ENCODE results near the gene DOCK1.

Gene DOCK1

DNA sequence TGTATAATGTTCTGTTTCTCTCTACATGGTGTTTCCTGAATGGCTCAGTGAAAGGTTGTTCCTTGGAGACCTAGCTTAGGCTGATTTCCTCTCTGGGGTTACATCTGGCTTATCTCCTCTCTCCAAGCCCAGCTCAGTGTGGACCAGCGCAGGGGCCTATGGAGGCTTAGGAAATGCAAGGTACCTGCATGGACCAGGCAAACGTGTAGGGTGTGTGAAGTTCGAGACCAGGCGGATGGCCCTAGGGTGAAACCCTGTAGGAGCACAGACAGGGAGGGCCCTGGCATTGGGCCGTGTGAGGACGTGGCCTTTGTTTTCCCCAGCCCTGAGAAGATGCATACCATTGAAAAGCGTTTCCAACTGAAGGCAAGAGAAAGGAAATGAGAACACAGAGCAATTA lies 59.0 kb downstream of the DOCK1 start:
- H3K27ac Mint-ChIP-seq: no peak overlapping the region
- CTCF ChIA-PET: no interaction called here
- DNase-seq: no peak

DNA sequence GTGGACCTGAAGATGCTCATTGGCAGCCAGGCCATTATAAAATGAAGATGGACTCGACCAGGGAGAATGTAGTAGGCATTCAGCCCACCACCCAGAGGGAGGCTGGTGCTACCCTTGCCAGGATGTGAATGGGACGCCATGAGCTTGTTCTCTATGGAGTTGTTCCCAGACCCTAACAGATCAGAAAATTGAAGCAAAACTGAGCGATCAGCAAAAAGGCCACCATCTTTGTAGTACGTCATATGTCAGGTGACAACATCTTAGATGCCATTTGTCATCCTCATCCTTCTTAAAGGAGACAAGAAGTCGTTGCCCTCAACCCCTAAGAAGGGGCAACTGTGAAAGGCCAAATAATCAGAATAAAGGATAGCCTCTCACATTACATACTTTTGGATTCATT lies 61.7 kb downstream of the DOCK1 start:
- Mint-ChIP-seq H3K27ac (no peak overlapping the region), H3K27me3 (no peaks in the 10 kb centered on the region), H3K9me3 (peaks cover 8% of the 10 kb centered on the region), H3K4me3 (no peak overlapping the region), H3K4me1 (no peaks in the 10 kb centered on the region), H3K36me3 (no peaks in the 10 kb centered on the region)
- CTCF ChIA-PET: no interaction called here
- DNase-seq: no peak

More for the DNA sequence above, 59.0 kb downstream of the DOCK1 start:
- peaks cover 11% of the 10 kb centered on the region for H3K9me3 Mint-ChIP-seq
- no peaks in the 10 kb centered on the region for H3K36me3 Mint-ChIP-seq
- no peaks in the 10 kb centered on the region for H3K27me3 Mint-ChIP-seq
- H3K4me1 Mint-ChIP-seq: no peaks in the 10 kb centered on the region
- no peak overlapping the region for H3K4me3 Mint-ChIP-seq

DNA sequence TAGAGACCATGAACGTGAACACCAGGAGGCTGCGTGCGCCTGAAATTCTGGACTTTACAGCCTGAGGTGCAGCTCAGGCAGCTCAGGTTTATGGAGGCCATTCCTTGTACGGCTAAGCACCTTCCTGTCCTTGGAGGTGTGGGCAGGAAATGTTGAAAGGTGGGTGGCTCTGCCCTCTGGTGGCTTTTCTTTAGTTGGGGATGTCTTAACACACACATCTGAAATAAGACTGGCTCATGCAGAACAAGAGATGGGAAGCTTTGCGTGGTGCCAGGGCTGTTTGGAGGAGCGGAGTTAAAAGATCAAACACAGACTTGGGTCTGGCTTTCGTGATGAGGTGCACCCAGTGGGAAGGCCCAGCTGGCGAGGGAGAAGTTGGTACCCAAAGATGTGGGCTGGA lies 64.1 kb downstream of the DOCK1 start:
- CTCF ChIA-PET: no interaction called here
- Mint-ChIP-seq H3K4me3 (no peak overlapping the region), H3K36me3 (no peaks in the 10 kb centered on the region), H3K27ac (no peak overlapping the region), H3K9me3 (peaks cover 4% of the 10 kb centered on the region), H3K4me1 (no peaks in the 10 kb centered on the region), H3K27me3 (no peaks in the 10 kb centered on the region)
- DNase-seq: no peak

DNA sequence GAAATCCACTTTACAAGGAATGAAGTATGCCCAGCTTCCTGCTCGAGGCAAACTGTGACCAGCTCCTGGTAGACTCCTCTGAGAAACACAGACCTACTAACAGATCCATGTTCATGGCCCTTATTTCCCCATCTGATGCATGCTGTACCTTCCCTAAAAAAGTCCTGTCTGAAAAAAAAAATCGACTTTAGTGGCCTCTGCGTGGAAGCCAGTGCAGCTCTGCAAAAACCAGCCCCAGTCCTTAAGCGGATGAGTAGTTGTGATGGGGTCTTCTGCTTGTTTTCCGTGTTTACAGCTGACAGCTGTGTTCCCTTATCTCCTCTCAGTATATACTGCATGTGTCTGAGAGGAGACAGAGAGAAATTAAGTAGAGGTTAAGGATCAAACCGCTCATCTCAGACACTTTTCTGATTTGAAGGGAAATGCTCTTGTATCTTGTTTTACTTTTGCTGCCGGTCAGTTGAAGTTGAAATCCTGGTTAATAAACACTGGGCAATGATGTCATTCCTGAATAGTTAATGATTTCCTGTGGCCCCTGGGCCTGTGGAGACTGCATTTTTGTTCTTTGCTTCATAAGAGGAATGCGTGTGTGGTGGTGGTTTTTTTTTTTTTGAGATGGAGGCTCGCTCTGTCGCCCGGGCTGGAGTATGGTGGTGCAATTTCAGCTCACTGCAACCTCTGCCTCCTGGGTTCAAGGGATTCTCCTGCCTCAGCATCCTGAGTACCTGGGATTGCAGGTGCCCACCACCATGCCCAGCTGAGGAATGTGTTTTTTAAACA lies 67.6 kb downstream of the DOCK1 start:
- Mint-ChIP-seq H3K4me3 (no peak overlapping the region), H3K4me1 (no peaks in the 10 kb centered on the region), H3K9me3 (no peaks in the 10 kb centered on the region), H3K27me3 (no peaks in the 10 kb centered on the region), H3K27ac (no peak overlapping the region), H3K36me3 (no peaks in the 10 kb centered on the region)
- CTCF ChIA-PET: no interaction called here
- no peak for DNase-seq

DNA sequence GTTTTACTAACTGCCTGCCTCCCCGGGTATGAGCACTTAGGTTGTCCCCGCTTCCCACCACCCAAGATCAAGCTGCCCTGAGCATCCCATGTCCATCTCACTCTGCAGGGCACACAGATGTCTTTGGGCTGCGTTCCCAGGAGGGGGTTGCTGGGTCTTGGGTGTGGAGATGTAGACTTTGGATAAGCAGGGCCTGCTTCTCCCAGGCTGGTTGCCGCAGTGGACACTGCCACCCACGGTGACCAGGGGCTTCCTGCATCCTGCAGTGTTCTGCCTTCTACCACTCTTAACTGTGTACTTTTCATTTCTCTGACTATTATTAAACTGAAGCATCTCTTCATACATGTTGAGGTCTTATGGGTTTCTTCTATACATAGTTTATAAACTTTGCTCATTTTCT lies 70.0 kb downstream of the DOCK1 start:
- Mint-ChIP-seq H3K4me1 (no peaks in the 10 kb centered on the region), H3K4me3 (no peak overlapping the region), H3K27ac (no peak overlapping the region), H3K27me3 (no peaks in the 10 kb centered on the region), H3K36me3 (no peaks in the 10 kb centered on the region), H3K9me3 (no peaks in the 10 kb centered on the region)
- CTCF ChIA-PET: no interaction called here
- no peak for DNase-seq

DNA sequence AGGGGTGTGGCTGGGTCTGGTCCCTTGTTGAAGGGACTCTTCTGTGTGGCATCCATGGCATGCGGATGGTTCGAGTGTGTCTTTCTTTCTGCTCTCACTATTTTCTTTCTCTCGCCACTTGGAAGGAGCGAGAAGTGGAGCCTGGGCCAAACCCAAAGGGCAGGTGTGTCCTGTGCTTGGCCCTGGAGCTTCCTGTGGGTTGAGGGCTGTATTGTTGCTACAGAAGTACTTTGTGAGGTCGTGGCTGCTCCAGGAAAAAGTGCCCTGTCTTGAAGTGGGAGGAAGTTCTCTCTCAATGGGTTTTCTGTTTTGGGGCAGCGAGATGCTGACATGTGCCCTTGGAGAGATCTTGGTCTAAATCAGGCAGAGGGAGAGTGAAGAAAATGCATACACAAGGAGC lies 72.0 kb downstream of the DOCK1 start:
- no peak for DNase-seq
- no peaks in the 10 kb centered on the region for H3K36me3 Mint-ChIP-seq
- H3K4me3 Mint-ChIP-seq: no peak overlapping the region
- H3K27ac Mint-ChIP-seq: no peak overlapping the region
- no peaks in the 10 kb centered on the region for H3K4me1 Mint-ChIP-seq
- no peaks in the 10 kb centered on the region for H3K9me3 Mint-ChIP-seq
- no peaks in the 10 kb centered on the region for H3K27me3 Mint-ChIP-seq
- CTCF ChIA-PET: no interaction called here

DNA sequence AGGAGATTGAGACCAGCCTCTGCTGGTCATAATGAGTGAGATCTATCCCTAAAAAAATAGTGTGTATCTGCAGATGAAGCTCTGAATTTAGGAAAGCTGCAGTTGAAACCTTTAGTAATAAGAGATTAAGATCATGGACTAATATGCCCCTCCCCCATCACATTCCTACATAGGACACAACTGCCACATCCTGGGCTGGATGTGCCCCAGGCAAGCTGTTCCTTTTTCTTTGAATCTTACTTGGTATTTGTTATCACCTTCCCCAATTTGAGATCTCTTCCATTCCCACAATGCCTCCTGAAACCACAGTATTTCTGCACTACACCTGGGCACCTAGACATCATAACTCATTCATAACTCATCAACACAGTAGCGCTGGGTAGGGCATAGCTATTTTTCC lies 74.1 kb downstream of the DOCK1 start:
- H3K4me1 Mint-ChIP-seq: no peaks in the 10 kb centered on the region
- DNase-seq: no peak
- H3K9me3 Mint-ChIP-seq: no peaks in the 10 kb centered on the region
- no peaks in the 10 kb centered on the region for H3K27me3 Mint-ChIP-seq
- no peak overlapping the region for H3K4me3 Mint-ChIP-seq
- CTCF ChIA-PET: no interaction called here
- no peaks in the 10 kb centered on the region for H3K36me3 Mint-ChIP-seq
- no peak overlapping the region for H3K27ac Mint-ChIP-seq

DNA sequence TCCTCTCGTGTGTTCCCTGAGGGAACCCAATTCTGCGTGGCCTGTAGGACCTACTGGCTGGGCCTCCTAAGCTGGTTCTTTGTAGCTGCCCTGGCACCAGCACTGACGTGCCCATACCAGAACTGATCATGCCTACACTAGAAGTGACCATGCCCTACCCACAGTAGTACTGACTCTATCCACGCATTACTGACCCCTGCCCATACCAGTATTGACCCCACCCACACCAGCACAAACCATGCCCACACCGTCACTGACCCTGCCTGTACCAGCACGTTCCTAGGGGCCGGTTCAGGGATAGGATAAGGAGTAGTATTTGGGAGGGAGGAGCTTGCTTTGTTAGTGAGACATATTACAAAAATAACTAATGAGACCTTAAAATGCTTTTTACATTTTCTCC lies 88.0 kb downstream of the DOCK1 start:
- DNase-seq: no peak
- Mint-ChIP-seq H3K36me3 (no peaks in the 10 kb centered on the region), H3K27ac (no peak overlapping the region), H3K4me1 (no peaks in the 10 kb centered on the region), H3K27me3 (no peaks in the 10 kb centered on the region), H3K4me3 (no peak overlapping the region), H3K9me3 (peaks cover 10% of the 10 kb centered on the region)
- CTCF ChIA-PET: no interaction called here

DNA sequence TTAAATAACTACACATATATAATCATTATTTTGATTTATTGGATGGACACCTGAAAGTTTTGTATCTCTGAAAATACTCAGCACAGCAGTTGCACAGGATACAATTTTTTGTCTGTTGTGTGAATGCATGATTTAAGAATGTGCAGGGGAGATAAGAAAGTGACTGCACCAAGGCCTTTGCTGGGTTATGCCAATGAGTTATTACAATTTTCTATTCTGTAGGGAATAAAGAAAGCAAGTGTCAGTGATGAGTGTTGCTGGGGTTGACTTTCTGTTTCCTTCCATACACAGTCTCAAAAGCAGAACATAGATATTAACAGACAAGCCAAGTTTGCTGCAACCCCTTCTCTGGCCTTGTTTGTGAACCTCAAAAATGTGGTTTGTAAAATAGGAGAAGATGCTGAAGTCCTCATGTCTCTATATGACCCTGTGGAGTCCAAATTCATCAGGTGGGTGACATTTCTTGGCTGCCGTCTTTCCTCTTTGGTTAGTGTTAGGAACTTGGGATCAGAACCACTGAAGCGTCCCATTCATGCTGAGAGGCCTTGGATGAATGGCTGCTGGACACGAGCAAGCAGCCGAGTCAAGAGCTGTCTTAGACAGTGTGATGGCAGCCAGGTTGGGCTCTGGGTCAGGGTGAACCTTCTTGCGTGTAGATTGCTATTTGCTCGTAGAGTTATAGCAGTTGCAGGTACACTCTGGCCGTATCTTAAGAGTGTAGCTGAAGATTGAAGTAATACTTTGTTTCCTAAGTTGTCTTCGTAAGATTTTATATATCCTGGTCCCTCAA lies 92.8 kb downstream of the DOCK1 start:
- Mint-ChIP-seq H3K4me3 (no peak overlapping the region), H3K4me1 (no peaks in the 10 kb centered on the region)
- CTCF ChIA-PET: no interaction called here

DNA sequence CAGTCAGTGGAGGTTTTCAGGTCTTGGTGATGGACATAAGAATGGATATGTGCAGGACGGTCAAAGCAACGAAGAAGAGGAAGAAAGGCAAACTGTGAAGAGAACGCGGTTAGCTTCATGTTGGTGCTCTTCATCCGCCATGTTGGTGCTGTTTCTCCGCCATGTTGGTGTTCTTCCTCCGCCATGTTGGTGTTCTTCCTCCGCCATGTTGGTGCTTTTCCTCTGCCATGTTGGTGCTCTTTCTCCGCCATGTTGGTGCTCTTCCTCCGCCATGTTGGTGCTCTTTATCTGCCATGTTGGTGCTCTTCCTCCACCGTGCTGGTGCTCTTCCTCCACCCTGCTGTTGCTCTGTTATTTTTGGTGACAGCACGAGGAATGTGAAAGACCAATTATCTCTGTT lies 95.4 kb downstream of the DOCK1 start:
- H3K4me1 Mint-ChIP-seq: no peaks in the 10 kb centered on the region
- no peaks in the 10 kb centered on the region for H3K27me3 Mint-ChIP-seq
- no peak overlapping the region for H3K4me3 Mint-ChIP-seq
- no peak for DNase-seq
- H3K9me3 Mint-ChIP-seq: peaks cover 16% of the 10 kb centered on the region
- CTCF ChIA-PET: no interaction called here
- no peak overlapping the region for H3K27ac Mint-ChIP-seq
- no peaks in the 10 kb centered on the region for H3K36me3 Mint-ChIP-seq

More for the DNA sequence above, 92.8 kb downstream of the DOCK1 start:
- H3K9me3 Mint-ChIP-seq: peaks cover 19% of the 10 kb centered on the region
- H3K27me3 Mint-ChIP-seq: no peaks in the 10 kb centered on the region
- DNase-seq: no peak
- H3K36me3 Mint-ChIP-seq: no peaks in the 10 kb centered on the region
- H3K27ac Mint-ChIP-seq: no peak overlapping the region

DNA sequence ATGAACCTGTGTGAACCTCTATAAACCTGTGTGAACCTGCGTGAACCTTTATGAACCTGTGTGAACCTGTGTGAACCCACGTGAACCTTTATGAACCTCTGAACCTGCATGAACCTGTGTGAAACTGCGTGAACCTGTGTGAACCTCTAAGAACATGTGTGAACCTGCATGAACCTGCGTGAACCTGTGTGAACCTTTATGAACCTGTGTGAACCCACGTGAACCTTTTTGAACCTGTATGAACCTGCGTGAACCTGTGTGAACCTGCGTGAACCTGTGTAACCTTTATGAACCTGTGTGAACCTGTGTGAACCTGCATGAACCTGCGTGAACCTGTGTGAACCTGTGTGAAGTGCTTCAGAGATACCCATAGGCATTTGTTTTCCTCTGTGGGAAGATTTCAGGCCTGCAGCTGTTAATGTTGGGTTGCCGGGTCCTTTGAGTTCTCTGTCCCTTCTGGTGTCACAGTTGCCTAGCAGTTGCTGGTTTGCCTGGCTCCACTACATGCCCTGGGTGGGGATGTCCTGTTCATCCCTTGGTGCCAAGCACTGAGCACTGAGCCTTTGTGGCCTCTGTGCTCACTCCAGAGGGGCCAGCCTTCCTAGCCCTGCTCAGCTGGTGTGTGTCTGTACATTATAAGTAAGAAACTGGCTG lies 97.9 kb downstream of the DOCK1 start:
- Mint-ChIP-seq H3K4me3 (no peak overlapping the region), H3K27ac (no peak overlapping the region), H3K4me1 (no peaks in the 10 kb centered on the region), H3K9me3 (peaks cover 8% of the 10 kb centered on the region), H3K36me3 (no peaks in the 10 kb centered on the region), H3K27me3 (no peaks in the 10 kb centered on the region)
- CTCF ChIA-PET: no interaction called here
- no peak for DNase-seq

DNA sequence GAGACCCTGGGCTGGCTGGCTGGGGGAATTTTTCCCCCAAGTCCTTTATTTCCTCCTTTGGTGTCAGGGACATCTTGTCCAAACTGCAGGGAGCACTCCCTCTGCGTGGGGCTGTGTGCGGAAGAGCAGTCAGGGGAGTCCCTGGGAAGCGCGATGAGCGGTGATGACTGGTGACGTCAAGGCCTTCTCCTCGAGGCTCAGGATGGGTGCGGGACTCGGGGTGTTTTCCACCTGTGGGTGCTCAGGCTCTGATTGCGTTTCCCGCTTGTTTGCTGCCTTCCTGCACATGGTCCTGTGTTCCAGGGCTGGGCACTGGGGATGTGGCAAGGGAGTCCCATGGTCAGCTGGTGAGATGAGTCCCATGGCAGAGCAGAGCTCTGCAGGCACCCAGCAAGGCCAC lies 101.2 kb downstream of the DOCK1 start:
- H3K9me3 Mint-ChIP-seq: peaks cover under 1% of the 10 kb centered on the region
- H3K27ac Mint-ChIP-seq: no peak overlapping the region
- H3K27me3 Mint-ChIP-seq: no peaks in the 10 kb centered on the region
- H3K4me3 Mint-ChIP-seq: no peak overlapping the region
- CTCF ChIA-PET: no interaction called here
- DNase-seq: no peak
- no peaks in the 10 kb centered on the region for H3K4me1 Mint-ChIP-seq
- no peaks in the 10 kb centered on the region for H3K36me3 Mint-ChIP-seq

DNA sequence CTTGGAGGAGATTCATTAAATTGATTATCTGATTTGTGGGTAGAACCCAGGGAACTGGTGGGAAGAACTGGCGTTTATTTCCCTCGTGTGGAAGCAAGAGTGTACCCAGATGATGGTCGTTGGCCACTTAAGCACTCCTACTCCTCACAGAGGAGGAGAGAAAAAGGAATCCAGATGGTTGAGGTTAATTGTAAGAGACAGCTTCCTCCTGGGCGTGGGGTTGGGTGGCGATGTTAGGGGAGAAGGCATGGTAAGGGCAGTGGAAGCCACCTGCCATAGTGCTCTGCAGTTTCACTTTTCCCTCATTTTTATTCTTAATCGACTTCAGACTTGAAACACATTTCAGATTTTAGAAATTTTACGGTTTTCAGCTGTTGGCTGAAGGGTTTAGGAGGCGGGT lies 104.1 kb downstream of the DOCK1 start:
- H3K27ac Mint-ChIP-seq: no peak overlapping the region
- H3K27me3 Mint-ChIP-seq: no peaks in the 10 kb centered on the region
- H3K36me3 Mint-ChIP-seq: no peaks in the 10 kb centered on the region
- no peaks in the 10 kb centered on the region for H3K9me3 Mint-ChIP-seq
- DNase-seq: no peak
- no peaks in the 10 kb centered on the region for H3K4me1 Mint-ChIP-seq
- H3K4me3 Mint-ChIP-seq: no peak overlapping the region
- CTCF ChIA-PET: no interaction called here

DNA sequence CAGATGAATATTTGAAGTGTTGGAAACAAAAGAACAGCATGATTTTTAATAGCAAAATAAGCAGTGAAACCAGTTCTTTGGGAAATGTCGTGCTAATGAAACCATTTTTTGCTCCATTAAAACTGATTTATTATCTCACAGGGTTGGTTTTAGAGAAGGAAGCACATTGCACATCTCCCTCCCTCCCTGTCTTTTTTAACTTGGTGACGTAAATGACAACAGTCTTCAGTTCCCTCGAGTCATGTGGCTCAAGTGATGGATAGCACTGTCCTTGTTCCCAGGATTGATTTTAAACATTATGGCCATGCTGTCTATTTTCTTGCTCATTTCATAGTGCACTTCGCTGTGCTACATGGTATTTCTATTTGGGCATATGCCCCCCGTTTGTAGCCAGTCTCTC lies 105.9 kb downstream of the DOCK1 start:
- H3K36me3 Mint-ChIP-seq: no peaks in the 10 kb centered on the region
- no peaks in the 10 kb centered on the region for H3K27me3 Mint-ChIP-seq
- CTCF ChIA-PET: no interaction called here
- no peaks in the 10 kb centered on the region for H3K4me1 Mint-ChIP-seq
- no peak overlapping the region for H3K27ac Mint-ChIP-seq
- no peak for DNase-seq
- H3K9me3 Mint-ChIP-seq: no peaks in the 10 kb centered on the region
- H3K4me3 Mint-ChIP-seq: no peak overlapping the region
